C4-2B (cell line): ENCODE data around the gene ZNF618.

Source experiments
- CTCF ChIP-seq: fragments of 450-650 bp; conservative IDR thresholded peaks from 2 replicates; pipeline ENCODE4 v1.5.1; 2017; ENCODE audit warnings: mild to moderate bottlenecking
- ZFX ChIP-seq: fragments of 450-650 bp; IDR thresholded peaks from 2 replicates; pipeline ENCODE4 v1.6.1; 2017

GRCh38 chr9:113996531-113997001, 120.5 kb downstream of the ZNF618 start:
- TF ChIP-seq CTCF (no peak), ZFX (no peak)
